MM.1S (cell line): ENCODE measurements around the gene NCAPD3.

Source experiments
- EZH2 ChIP-seq: fragments of 300-600 bp; sonication (generic); optimal IDR thresholded peaks from 2 replicates; pipeline ENCODE3; 2017; ENCODE audit warnings: low read depth, mild to moderate bottlenecking, antibody characterized with exemption, low read length, mixed read lengths
- EZH2phosphoT487 ChIP-seq: fragments of 300-600 bp; sonication (generic); IDR thresholded peaks from 2 replicates; pipeline ENCODE4 v1.6.1; 2018; ENCODE audit warnings: antibody characterized with exemption, low read length
- TF ChIP-seq, protein P1 (sequence below): fragments of 300-600 bp; sonication (generic); IDR thresholded peaks from 2 replicates; pipeline ENCODE4 v1.5.1; 2016; ENCODE audit warnings: antibody characterized with exemption, low read length, mixed read lengths

DNA sequence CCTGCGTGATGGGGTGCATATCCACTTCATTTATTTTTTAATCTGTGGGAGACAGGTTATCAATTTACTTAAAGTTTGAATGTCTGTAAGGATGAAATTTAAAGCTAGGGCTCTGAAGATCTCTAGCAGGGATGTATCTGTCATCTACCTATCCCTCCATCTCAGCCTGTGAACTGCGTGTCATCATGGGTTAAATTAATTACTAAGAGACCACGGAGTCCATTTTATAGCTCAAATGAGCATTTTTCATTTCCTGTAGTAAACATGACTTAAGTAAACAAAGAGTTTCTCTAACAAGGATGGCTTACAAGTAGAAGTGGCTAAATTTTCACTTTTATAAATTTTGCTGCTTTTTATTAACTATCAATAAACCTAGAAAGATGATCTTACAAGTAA is 49.5 kb upstream of the NCAPD3 start:
- TF ChIP-seq, protein P1, sequence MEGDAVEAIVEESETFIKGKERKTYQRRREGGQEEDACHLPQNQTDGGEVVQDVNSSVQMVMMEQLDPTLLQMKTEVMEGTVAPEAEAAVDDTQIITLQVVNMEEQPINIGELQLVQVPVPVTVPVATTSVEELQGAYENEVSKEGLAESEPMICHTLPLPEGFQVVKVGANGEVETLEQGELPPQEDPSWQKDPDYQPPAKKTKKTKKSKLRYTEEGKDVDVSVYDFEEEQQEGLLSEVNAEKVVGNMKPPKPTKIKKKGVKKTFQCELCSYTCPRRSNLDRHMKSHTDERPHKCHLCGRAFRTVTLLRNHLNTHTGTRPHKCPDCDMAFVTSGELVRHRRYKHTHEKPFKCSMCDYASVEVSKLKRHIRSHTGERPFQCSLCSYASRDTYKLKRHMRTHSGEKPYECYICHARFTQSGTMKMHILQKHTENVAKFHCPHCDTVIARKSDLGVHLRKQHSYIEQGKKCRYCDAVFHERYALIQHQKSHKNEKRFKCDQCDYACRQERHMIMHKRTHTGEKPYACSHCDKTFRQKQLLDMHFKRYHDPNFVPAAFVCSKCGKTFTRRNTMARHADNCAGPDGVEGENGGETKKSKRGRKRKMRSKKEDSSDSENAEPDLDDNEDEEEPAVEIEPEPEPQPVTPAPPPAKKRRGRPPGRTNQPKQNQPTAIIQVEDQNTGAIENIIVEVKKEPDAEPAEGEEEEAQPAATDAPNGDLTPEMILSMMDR: no peak
- no peak for TF ChIP-seq EZH2phosphoT487
- no peak for TF ChIP-seq EZH2
